HG03520 (cell line): Measurements from ENCODE around the gene SIRT5.

ENCODE experiments used
- ATAC-seq: cut with Tn5 transposase; IDR thresholded peaks from one replicate; pipeline ENCODE4 v1.9.1; 2021; ENCODE audit warnings: mild to moderate bottlenecking, moderate library complexity; ENCODE audit not compliant: unreplicated experiment

Gene SIRT5

GRCh38 chr6:13550656-13551055, 23.7 kb upstream of the SIRT5 start:
- ATAC-seq: no peak

- ATAC-seq: no peak
Observed at GRCh38 chr6:13553646-13554045, 20.8 kb upstream of the SIRT5 start.

- ATAC-seq: no peak
Observed at GRCh38 chr6:13554929-13555333, 19.5 kb upstream of the SIRT5 start.

- ATAC-seq: no peak
Observed at GRCh38 chr6:13557841-13558240, 16.6 kb upstream of the SIRT5 start.

DNA sequence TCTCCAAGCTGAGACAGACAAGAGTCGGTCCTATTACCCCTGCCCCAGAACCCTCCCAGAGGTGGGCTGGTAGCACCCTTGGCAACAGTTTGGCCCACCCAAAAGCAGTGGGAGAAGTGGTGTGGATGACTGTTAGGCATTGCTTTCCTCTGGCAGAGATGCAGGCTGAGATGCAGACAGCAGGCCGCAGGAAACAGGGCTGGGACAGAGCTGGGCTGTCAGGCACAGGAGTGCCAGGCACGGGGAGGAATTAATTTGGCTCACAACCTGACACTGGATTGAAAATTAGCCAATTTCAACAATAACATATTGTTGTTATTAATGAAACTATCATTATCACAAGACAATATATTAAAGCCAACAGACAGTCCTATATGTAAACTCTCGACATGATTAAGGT, 15.7 kb upstream of the SIRT5 start:
- ATAC-seq: no peak

- no peak for ATAC-seq
Observed at GRCh38 chr6:13559251-13559650, 15.2 kb upstream of the SIRT5 start.

- ATAC-seq: no peak
Observed at GRCh38 chr6:13559968-13560650, 14.3 kb upstream of the SIRT5 start.

GRCh38 chr6:13560651-13561044, 13.8 kb upstream of the SIRT5 start:
- no peak for ATAC-seq

GRCh38 chr6:13561624-13562267, 12.7 kb upstream of the SIRT5 start:
- ATAC-seq: no peak

DNA sequence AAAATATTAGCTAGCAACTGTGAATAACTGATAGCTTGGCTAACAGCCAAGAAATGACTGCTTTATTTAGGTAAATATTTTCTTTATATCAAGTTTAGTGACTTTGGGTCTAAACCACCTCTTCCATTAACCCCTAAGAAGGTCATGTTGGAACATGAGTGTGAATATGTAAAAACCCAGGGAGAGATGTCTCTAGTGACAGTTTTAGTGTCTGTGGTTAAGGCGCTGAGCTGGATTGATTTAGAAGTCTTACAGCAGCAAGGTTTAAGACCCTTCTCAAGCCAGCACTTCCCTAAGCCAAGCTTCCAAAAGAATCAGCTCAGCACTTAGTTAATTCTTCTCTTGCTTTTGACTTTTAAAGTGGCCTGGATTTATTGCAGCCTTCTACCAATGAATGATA, 11.4 kb upstream of the SIRT5 start:
- ATAC-seq: no peak

GRCh38 chr6:13565921-13566320, 8.5 kb upstream of the SIRT5 start:
- no peak for ATAC-seq

- no peak for ATAC-seq
Observed at GRCh38 chr6:13566500-13566899, 7.9 kb upstream of the SIRT5 start.

- no peak for ATAC-seq
Observed at GRCh38 chr6:13568970-13569369, 5.4 kb upstream of the SIRT5 start.

DNA sequence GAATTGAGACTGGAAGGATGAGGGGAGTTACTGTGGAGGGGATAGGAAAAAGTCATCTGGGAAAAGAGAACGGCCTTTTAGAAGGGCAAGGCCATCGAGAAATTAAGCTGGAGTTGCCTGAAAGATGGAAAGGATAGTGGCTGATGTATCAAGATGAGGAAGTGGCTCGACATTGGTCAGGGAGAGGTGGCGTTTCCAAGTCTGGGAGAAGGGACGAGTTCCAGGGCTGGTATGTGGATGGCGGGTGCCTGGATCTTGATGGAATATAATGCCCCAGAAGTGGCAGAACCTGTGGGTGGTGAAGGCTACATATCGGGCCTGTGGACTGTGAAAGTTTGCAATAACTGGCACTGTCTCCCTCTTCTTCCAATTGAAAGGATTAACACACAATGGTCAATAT, 2.2 kb upstream of the SIRT5 start:
- no peak for ATAC-seq

- no peak for ATAC-seq
Observed at GRCh38 chr6:13572951-13573654, 1.3 kb upstream of the SIRT5 start.

GRCh38 chr6:13573669-13574110, 711 bp upstream of the SIRT5 start:
- ATAC-seq: no peak

- ATAC-seq: peak; percentile 62
Observed at GRCh38 chr6:13574149-13574570, 241 bp upstream of the SIRT5 start.

DNA sequence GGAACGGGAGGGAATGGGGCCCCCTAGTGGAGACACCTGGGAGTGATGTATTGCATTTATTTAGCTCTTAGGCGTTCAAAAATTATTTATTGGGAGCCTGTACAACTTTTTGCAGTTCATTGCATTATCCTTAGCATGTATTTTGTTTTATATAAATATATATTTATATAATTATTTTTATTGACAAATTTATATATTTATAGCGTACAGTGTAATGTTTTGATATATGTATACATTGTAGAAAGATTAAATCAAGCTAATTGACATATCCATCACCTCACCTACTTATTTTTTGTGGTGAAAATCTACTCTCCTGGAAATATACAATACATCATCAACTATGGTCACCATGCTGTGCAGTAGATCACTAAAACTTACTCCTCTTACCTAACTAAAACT, 975 bp downstream of the SIRT5 start:
- ATAC-seq: no peak

- ATAC-seq: no peak
Observed at GRCh38 chr6:13576017-13576416, 1.6 kb downstream of the SIRT5 start.

DNA sequence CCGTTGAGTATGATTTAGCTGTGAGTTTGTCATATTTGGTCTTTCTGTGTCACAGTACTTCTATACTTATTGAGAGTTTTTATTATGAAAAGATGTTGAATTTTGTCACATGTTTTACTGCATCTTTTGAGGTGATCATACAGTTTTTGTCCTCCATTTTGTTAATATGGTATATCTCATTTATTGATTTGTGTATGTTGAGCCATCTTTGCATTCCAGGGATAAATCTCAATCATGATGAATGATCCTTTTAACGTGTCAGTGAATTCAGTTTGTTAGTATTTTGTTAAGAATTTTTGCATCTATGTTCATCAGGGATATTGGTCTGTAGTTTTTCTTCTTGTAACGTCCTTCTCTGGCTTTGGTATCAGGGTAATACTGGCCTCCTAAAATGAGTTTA, 3.5 kb downstream of the SIRT5 start:
- ATAC-seq: no peak

DNA sequence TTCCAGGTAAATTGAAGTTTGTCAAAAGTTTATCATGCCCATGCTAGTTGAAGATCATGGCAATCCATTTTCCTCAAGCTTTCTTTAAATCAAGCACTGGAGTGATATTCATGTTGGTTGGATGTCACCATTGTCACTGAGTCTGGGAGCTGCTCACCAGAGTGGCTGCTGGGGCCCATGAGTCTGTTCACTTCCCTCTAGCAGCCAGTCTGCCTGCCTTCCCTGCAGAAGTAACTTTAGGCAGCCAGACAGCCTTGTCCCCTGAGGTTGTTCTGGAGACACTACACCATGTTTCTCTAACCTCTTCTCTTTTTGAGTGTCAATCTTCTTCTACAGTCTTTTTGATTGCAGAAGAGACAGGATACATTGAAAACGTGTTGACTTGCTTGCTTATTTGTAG, 5.5 kb downstream of the SIRT5 start:
- no peak for ATAC-seq

GRCh38 chr6:13581700-13582229, 7.4 kb downstream of the SIRT5 start:
- ATAC-seq: no peak
